Gastroesophageal sphincter (tissue), 4 donors: ENCODE data around the gene SLC2A1. TPM values are rescaled to one million over a fixed set of nuclear protein-coding genes. Genes with fewer than 3 reads are reported as not detected.

Experiments
- ATAC-seq: fragments of 150-250 bp; one replicate; pipeline ENCODE4 v1.9.1; 2016; ENCODE audit warnings: mild to moderate bottlenecking, moderate library complexity
- H3K27ac ChIP-seq, 4 donors: fragments of 200-600 bp; sonication (generic) in 3 of 4; 1 replicate in 3 of 4; 2 replicates in 1 of 4; pipeline ENCODE4 v1.5.1; 2016 to 2019
- H3K27me3 ChIP-seq: fragments of 200-600 bp; sonication (generic); one replicate; pipeline ENCODE4 v1.5.1; 2019
- H3K36me3 ChIP-seq, 2 donors: fragments of 200-600 bp; sonication (generic); one replicate each; pipeline ENCODE4 v1.5.1; 2019; ENCODE audit warnings: control low read depth in 1 of 2
- H3K4me1 ChIP-seq, 3 donors: fragments of 200-600 bp; sonication (generic); 1 replicate in 2 of 3; 2 replicates in 1 of 3; pipeline ENCODE4 v1.5.1; 2016 to 2019; ENCODE audit warnings: control low read depth in 2 of 3
- H3K4me3 ChIP-seq, 2 donors: fragments of 200-600 bp; sonication (generic); one replicate each; pipeline ENCODE4 v1.5.1; 2019; ENCODE audit warnings: mild to moderate bottlenecking in 1 of 2, moderate library complexity in 1 of 2
- H3K9me3 ChIP-seq, 3 donors: fragments of 200-600 bp; sonication (generic); one replicate each; pipeline ENCODE4 v1.5.1; 2017 to 2019; ENCODE audit warnings: control low read depth in 2 of 3
- CTCF ChIP-seq, 4 experiments: fragments of 200-600 bp in 2 of 4; fragments of 450-650 bp in 2 of 4; sonication (generic) in 1 of 4; IDR thresholded peaks; one replicate each; pipeline ENCODE4 v1.5.1; 2017 to 2019; ENCODE audit warnings: antibody characterized with exemption in 4 of 4, mild to moderate bottlenecking in 2 of 4, moderate library complexity in 2 of 4
- EP300 ChIP-seq: sonication (generic); formaldehyde crosslinking; IDR thresholded peaks from one replicate; pipeline ENCODE4 v1.6.1; 2017; ENCODE audit warnings: antibody characterized with exemption, mild to moderate bottlenecking
- POLR2A ChIP-seq, 2 donors: fragments of 450-650 bp; IDR thresholded peaks; one replicate each; pipeline ENCODE4 v1.6.1; 2017; ENCODE audit warnings: antibody characterized with exemption in 2 of 2, mild to moderate bottlenecking in 2 of 2, moderate library complexity in 1 of 2
- POLR2AphosphoS5 ChIP-seq: sonication (generic); formaldehyde crosslinking; IDR thresholded peaks from one replicate; pipeline ENCODE4 v1.6.1; 2017; ENCODE audit warnings: antibody characterized with exemption
- WGBS, 2 donors: methylation state at CpG; one replicate each; pipeline ENCODE4 v1.1.5; 2018; ENCODE audit warnings: low coverage in 1 of 2; 5-methylcytosine and 5-hydroxymethylcytosine counted together
- total RNA-seq, 4 donors: library from RNA; depleted of rRNA; stranded (reverse); fragments of >200 nt; gene quantifications; one replicate each; pipeline ENCODE4 v1.1.0, GENCODE V29; 2016

SLC2A1 gene
- total RNA-seq, 4 donors from 2014 or later: 23.5 to 106 (median 45.9) TPM

- no peak for ATAC-seq
- Histone ChIP-seq H3K4me3 (no peak overlapping the region), H3K4me1 (no peaks in the 10 kb centered on the region), H3K27me3 (no peaks in the 10 kb centered on the region), H3K9me3 (no peaks in the 10 kb centered on the region), H3K36me3 (peaks cover 0 to 12% of the 10 kb centered on the region in 2 donors), H3K27ac (no peak overlapping the region)
- 67 to 92% methylated on average over 1 to 5 of the region's 9 CpGs for WGBS, 2 donors
- TF ChIP-seq POLR2A (IDR thresholded peaks at IDR 0.05) (no peak), CTCF (IDR thresholded peaks at IDR 0.05) (no peak), POLR2AphosphoS5 (no peak), EP300 (no peak)
These were observed 21.5 kb upstream of the SLC2A1 start for GRCh38 chr1:42979896-42980800.

- H3K36me3 ChIP-seq: peaks cover 0 to 10% of the 10 kb centered on the region in 2 donors
- no peak for ATAC-seq
- TF ChIP-seq POLR2AphosphoS5: no peak
- TF ChIP-seq POLR2A (IDR thresholded peaks at IDR 0.05): no peak
- no peak for TF ChIP-seq CTCF (IDR thresholded peaks at IDR 0.05)
- no peak for TF ChIP-seq EP300
- 78 to 100% methylated on average over 1 to 2 of the region's 2 CpGs for WGBS, 2 donors
- no peak overlapping the region for H3K4me3 ChIP-seq
- no peak overlapping the region for H3K27ac ChIP-seq
- no peaks in the 10 kb centered on the region for H3K27me3 ChIP-seq
- H3K9me3 ChIP-seq: no peaks in the 10 kb centered on the region
- H3K4me1 ChIP-seq: no peaks in the 10 kb centered on the region
These were observed 20.4 kb upstream of the SLC2A1 start for GRCh38 chr1:42979036-42979430.

GRCh38 chr1:42978317-42979035, 19.8 kb upstream of the SLC2A1 start:
- Histone ChIP-seq H3K36me3 (peaks cover 0 to 10% of the 10 kb centered on the region in 2 donors), H3K4me3 (no peak overlapping the region), H3K9me3 (no peaks in the 10 kb centered on the region), H3K4me1 (no peaks in the 10 kb centered on the region), H3K27me3 (no peaks in the 10 kb centered on the region), H3K27ac (no peak overlapping the region)
- TF ChIP-seq CTCF (IDR thresholded peaks at IDR 0.05) (no peak), POLR2A (IDR thresholded peaks at IDR 0.05) (no peak), POLR2AphosphoS5 (no peak), EP300 (no peak)
- no peak for ATAC-seq
- 73 to 77% methylated on average over 2 to 4 of the region's 14 CpGs for WGBS, 2 donors

GRCh38 chr1:42977653-42978052, 19.0 kb upstream of the SLC2A1 start:
- Histone ChIP-seq H3K27ac (no peak overlapping the region), H3K27me3 (no peaks in the 10 kb centered on the region), H3K9me3 (no peaks in the 10 kb centered on the region), H3K36me3 (peaks cover 0 to 6% of the 10 kb centered on the region in 2 donors), H3K4me3 (no peak overlapping the region), H3K4me1 (no peaks in the 10 kb centered on the region)
- TF ChIP-seq POLR2AphosphoS5 (no peak), CTCF (IDR thresholded peaks at IDR 0.05) (no peak), EP300 (no peak), POLR2A (IDR thresholded peaks at IDR 0.05) (no peak)
- WGBS, 2 donors: no CpG with 5 or more reads among the region's 1 CpG
- no peak for ATAC-seq
